ENCODE data around the gene PTPDC1.
"Not testable (repeated sequence)": the region's sequence is repeated elsewhere in the genome, so short reads cannot be mapped to it uniquely, and the experiment has no call there.

The PTPDC1 gene

DNA sequence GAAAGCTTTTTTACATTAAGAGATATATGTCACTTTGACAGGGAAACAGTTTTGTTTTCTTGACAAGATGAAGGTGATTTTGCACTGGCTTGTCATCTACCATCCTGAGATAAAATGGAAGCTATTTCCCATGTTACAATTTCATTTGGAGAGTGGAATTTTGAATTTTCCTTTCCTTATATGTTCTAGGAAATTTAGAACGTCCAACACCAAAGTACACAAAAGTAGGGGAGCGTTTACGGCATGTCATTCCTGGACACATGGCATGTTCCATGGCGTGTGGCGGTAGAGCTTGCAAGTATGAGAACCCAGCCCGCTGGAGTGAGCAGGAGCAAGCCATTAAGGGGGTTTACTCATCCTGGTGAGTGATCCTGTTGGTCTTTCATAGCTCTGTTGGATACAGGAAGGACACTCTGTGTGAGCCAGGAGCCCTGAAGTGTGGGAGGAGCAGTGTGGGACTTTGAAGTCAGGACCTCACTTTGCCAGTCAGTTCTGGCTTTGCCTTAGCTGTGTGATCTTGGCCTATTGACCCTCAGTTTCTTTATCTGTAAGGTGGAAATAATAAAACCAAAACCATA lies 887 bp downstream of the PTPDC1 start:
- no peak for TF ChIP-seq Cebpa-rat (IDR thresholded peaks at IDR 0.05)
- H3K4me3 ChIP-seq = no peak overlapping the region
- H3K4me1 ChIP-seq = no peaks in the 10 kb centered on the region
- no peak overlapping the region for H3K9ac ChIP-seq
- H4K20me1 ChIP-seq = no peaks in the 10 kb centered on the region
- H3K27ac ChIP-seq = no peak overlapping the region
- H3K9me3 ChIP-seq = no peaks in the 10 kb centered on the region
- H3K36me3 ChIP-seq = peaks cover 17% of the 10 kb centered on the region; the same call in 1 of the 2 replicates
- no peak overlapping the region for H3K4me2 ChIP-seq
- H3K27me3 ChIP-seq = no peaks in the 10 kb centered on the region

DNA sequence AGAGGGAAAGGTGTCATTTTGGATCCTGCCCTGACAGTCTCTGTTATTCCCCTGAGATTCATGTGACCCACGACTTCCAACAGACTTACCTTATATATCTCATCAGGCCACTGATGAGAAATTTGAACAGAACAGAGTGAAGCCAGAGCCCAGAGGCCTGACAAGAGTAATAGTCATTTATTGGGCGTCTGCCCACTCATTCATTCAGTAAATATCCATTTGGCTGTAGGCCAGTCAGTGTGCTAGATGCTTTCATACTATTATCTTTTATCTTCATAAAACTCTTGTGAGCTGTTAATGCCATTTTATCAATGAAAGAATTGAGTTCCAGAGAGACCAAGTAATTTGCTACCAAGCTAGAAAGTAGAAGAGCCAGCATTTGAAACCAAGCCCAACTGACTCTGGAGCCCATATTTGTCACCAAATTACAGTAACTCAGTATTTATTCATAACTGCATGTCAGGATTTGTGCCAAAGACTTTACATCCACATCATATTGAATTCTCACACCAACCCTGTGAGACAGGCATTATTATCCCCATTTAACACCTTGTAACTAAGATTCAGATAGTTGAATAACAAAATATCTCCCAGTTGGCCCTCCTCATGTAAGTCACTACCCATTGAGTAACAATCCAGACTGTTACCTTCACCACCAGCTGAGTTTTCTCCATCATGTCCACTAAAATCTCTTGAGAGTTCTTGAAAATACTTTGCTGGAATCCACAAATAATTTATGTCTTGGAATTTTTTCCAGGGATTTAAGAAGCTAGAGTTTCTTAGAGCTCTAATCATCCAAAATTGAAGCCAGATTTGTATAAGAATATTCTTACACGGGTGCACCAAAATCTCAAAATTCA lies 2.5 kb downstream of the PTPDC1 start:
- Histone ChIP-seq H4K20me1 (no peaks in the 10 kb centered on the region), H3K27ac (no peak overlapping the region), H3K36me3 (peaks cover 15% of the 10 kb centered on the region; the same call in 1 of the 2 replicates), H3K27me3 (no peaks in the 10 kb centered on the region), H3K4me3 (no peak overlapping the region), H3K4me1 (no peaks in the 10 kb centered on the region), H3K4me2 (no peak overlapping the region), H3K9me3 (no peaks in the 10 kb centered on the region), H3K9ac (no peak overlapping the region)
- no peak for TF ChIP-seq Cebpa-rat (IDR thresholded peaks at IDR 0.05)

DNA sequence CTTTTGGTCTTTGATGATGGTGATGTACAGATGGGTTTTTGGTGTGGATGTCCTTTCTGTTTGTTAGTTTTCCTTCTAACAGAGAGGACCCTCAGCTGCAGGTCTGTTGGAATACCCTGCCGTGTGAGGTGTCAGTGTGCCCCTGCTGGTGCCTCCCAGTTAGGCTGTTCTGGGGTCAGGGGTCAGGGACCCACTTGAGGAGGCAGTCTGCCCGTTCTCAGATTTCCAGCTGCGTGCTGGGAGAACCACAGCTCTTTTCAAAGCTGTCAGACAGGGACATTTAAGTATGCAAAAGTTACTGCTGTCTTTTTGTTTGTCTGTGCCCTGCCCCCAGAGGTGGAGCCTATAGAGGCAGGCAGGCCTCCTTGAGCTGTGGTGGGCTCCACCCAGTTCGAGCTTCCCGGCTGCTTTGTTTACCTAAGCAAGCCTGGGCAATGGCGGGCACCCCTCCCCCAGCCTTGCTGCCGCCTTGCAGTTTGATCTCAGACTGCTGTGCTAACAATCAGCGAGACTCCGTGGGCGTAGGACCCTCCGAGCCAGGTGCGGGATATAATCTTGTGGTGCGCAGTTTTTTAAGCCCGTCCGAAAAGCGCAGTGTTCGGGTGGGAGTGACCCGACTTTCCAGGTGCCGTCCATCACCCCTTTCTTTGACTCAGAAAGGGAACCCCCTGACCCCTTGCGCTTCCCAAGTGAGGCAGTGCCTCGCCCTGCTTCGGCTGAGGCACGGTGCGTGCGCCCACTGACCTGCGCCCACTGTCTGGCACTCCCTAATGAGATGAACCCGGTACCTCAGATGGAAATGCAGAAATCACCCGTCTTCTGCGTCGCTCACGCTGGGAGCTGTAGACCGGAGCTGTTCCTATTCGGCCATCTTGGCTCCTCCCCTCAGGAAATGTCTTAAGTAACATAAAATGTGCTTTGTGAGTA lies 10.2 kb downstream of the PTPDC1 start:
- H3K4me1 ChIP-seq, H4K20me1 ChIP-seq, H3K9me3 ChIP-seq, H3K27ac ChIP-seq, H3K27me3 ChIP-seq, H3K4me2 ChIP-seq, H3K4me3 ChIP-seq, H3K9ac ChIP-seq: not testable (repeated sequence)
- peaks cover 24% of the 10 kb centered on the region for H3K36me3 ChIP-seq

DNA sequence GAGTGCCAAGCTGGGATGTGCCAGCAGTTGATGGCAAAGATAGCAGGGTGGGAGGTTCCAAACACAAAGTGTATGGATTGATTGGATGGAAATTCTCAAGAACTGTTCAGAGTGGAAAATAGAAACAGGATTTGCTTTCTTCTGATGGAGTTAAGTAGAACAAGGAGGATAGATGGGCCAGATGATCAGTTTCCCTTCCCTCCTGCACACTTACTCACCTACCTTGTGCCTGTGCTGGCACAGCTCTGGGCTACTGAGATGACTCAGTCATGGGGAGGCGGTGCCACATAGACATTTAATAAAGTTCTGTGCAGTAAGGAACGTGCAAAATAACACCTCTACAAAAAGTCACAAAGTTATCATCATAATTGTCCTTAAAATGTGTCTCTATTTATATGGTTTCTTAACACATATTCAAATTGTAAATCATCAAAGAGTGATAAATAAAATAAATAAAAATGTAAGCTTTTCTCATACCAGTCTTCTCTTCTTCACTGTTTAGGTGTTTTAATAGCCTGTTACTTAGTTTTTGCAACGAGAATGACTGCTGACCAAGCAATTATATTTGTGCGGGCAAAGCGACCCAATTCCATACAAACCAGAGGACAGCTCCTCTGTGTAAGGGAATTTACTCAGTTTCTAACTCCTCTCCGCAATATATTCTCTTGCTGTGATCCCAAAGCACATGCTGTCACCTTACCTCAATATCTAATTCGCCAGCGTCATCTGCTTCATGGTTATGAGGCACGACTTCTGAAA lies 12.7 kb downstream of the PTPDC1 start:
- Histone ChIP-seq H3K4me2 (no peak overlapping the region), H3K9ac (no peak overlapping the region), H3K27ac (no peak overlapping the region), H3K4me3 (no peak overlapping the region), H3K27me3 (no peaks in the 10 kb centered on the region), H3K4me1 (no peaks in the 10 kb centered on the region), H3K9me3 (no peaks in the 10 kb centered on the region), H4K20me1 (no peaks in the 10 kb centered on the region), H3K36me3 (peaks cover 24% of the 10 kb centered on the region)
- no peak for TF ChIP-seq Cebpa-rat (IDR thresholded peaks at IDR 0.05)

DNA sequence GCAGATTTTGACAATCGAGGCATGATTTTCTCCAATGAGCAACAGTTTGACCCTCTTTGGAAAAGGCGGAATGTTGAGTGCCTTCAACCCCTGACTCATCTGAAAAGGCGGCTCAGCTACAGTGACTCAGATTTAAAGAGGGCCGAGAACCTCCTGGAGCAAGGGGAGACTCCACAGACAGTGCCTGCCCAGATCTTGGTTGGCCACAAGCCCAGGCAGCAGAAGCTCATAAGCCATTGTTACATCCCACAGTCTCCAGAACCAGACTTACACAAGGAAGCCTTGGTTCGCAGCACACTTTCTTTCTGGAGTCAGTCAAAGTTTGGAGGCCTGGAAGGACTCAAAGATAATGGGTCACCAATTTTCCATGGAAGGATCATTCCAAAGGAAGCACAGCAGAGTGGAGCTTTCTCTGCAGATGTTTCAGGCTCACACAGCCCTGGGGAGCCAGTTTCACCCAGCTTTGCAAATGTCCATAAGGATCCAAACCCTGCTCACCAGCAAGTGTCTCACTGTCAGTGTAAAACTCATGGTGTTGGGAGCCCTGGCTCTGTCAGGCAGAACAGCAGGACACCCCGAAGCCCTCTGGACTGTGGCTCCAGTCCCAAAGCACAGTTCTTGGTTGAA lies 13.6 kb downstream of the PTPDC1 start:
- no peak overlapping the region for H3K4me3 ChIP-seq

DNA sequence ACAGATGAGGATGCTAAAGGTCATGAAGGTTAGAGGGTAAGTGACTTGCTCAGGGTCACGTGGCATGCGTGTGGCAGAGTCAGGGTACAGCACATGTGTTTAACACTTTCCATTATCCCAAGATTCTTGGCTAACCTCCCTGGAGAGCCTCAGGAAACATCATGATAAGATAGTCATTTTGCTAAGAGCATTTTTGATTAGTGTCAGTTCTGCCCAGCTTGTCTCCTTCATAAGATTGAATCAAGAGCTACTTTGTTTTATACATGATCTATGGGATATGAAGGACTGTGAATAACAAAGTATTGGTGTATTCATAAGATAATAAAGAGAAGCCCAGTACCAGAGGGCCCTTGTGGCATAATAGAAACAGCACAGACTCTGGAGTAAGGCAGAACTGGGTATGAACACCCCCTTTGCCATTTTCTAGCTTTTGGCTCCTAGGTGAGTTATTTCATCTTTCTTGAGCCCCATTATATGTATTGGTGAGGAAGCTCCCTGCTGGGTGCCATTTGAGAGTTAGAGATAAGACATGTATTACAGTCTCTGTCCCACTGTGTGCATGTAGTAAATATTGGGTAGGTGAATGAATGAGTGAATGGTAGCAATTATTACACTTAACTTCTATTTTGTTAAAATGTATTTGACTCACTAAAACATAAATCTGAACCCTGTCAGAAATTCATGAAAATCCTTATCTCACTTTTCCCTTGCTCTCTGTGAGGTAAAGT lies 16.1 kb downstream of the PTPDC1 start:
- Histone ChIP-seq H3K9ac (no peak overlapping the region), H3K36me3 (peaks cover 19% of the 10 kb centered on the region), H4K20me1 (no peaks in the 10 kb centered on the region), H3K27me3 (no peaks in the 10 kb centered on the region), H3K4me2 (no peak overlapping the region), H3K4me3 (no peak overlapping the region), H3K4me1 (no peaks in the 10 kb centered on the region), H3K27ac (no peak overlapping the region), H3K9me3 (no peaks in the 10 kb centered on the region)
- TF ChIP-seq Cebpa-rat (IDR thresholded peaks at IDR 0.05) = no peak

More for the DNA sequence above, 13.6 kb downstream of the PTPDC1 start:
- no peak overlapping the region for H3K27ac ChIP-seq
- no peaks in the 10 kb centered on the region for H4K20me1 ChIP-seq
- no peak for TF ChIP-seq Cebpa-rat (IDR thresholded peaks at IDR 0.05)
- H3K36me3 ChIP-seq = peaks cover 24% of the 10 kb centered on the region
- no peak overlapping the region for H3K9ac ChIP-seq
- no peak overlapping the region for H3K4me2 ChIP-seq
- no peaks in the 10 kb centered on the region for H3K27me3 ChIP-seq
- H3K9me3 ChIP-seq = no peaks in the 10 kb centered on the region
- no peaks in the 10 kb centered on the region for H3K4me1 ChIP-seq

DNA sequence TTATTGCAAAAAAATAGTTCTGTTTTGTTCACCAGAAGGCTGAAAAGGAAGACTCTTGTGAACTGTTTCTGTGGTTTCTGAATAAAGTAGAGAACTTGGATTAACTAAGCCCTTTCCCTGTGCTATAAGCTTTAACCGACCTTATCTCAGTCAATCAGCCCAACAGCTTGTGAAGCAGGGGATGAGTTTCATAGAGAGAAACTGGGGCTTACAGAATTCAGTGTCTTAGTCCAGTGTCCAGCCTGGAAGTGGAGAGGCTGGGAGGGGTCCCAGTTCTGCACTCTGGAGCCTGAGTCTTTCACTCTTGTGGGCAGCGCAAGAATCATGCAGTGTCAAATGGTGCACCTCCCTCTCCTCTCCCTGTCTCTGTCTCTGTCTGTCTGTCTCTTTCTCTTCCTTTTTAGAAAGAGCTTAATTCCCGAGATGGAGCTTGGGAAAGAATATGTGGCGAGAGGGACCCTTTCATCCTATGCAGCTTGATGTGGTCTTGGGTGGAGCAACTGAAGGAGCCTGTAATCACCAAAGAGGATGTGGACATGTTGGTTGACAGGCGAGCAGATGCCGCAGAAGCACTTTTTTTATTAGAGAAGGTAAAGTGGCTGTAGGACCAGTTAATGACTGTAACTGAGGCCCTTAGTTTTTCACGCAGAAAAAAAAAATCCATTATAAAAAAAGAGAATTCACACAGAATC lies 17.0 kb downstream of the PTPDC1 start:
- no peaks in the 10 kb centered on the region for H3K27me3 ChIP-seq
- H3K4me3 ChIP-seq = no peak overlapping the region
- no peak overlapping the region for H3K27ac ChIP-seq

DNA sequence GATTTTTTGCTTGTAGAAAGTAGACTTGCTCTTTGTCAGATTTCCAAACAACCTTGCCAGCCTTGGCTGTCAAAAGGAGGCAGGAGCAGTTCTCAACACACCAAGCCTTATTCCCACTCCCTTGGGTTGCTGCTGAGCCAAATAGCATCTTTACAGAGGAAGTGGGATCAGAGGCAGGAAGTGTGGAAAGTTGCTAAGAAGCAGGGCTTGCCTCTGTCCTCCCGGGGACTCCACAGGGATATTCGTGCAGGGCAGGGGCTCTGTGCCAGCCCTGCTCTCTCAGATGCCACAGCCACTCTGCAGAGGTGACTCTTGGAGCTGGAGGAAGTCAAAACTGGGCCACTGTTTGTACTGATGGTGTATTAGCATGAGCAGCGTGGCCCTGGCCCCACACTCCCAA lies 24.3 kb downstream of the PTPDC1 start:
- no peaks in the 10 kb centered on the region for H3K4me1 ChIP-seq
- no peaks in the 10 kb centered on the region for H4K20me1 ChIP-seq
- H3K27ac ChIP-seq = no peak overlapping the region
- TF ChIP-seq Cebpa-rat (IDR thresholded peaks at IDR 0.05) = no peak
- H3K36me3 ChIP-seq = no peaks in the 10 kb centered on the region
- no peaks in the 10 kb centered on the region for H3K9me3 ChIP-seq
- no peak overlapping the region for H3K4me2 ChIP-seq
- no peak overlapping the region for H3K4me3 ChIP-seq
- no peak overlapping the region for H3K9ac ChIP-seq
- H3K27me3 ChIP-seq = no peaks in the 10 kb centered on the region

More for the DNA sequence above, 17.0 kb downstream of the PTPDC1 start:
- H3K9ac ChIP-seq = no peak overlapping the region
- no peaks in the 10 kb centered on the region for H3K4me1 ChIP-seq
- TF ChIP-seq Cebpa-rat (IDR thresholded peaks at IDR 0.05) = no peak
- H4K20me1 ChIP-seq = no peaks in the 10 kb centered on the region
- H3K9me3 ChIP-seq = no peaks in the 10 kb centered on the region
- peaks cover 12% of the 10 kb centered on the region for H3K36me3 ChIP-seq
- no peak overlapping the region for H3K4me2 ChIP-seq
